Ovary (tissue), 3 donors: ENCODE data around the gene CACYBP.

ENCODE experiments used
- EP300 ChIP-seq: sonication (generic); formaldehyde crosslinking; IDR thresholded peaks from one replicate; pipeline ENCODE4 v1.6.1; 2017; ENCODE audit warnings: antibody characterized with exemption
- POLR2A ChIP-seq: fragments of 450-650 bp; IDR thresholded peaks from one replicate; pipeline ENCODE4 v1.6.1; 2017; ENCODE audit warnings: antibody characterized with exemption, mild to moderate bottlenecking, moderate library complexity
- TF ChIP-seq, protein P1 (sequence below), 3 donors: fragments of 450-650 bp in 2 of 3; fragments of 200-600 bp in 1 of 3; IDR thresholded peaks; one replicate each; pipeline versions ENCODE4 v1.5.1 to v1.8.0; 2016 to 2022; ENCODE audit warnings: antibody characterized with exemption in 3 of 3, mild to moderate bottlenecking in 1 of 3
- donor health status: DM: no; HTN: no; CAD: no.

DNA sequence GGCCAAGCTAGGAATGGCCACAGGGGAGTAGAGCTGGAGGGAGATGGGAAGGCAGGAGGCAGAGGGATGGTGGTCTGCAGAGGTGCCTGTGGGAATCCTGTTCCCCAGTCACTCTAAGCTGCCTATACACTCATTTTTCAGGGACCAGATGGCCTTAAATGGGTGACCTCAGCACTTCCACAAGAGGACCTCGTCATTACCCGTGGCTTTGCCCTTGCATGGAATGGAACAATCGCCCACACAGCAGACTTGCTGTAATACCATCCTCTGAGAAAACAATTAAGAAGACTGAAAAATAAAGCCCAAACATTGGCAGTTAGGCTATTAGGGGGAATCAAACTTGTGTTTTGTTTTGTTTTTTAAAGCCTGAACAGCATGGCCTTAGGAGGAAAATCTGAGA is 55.0 kb downstream of the CACYBP start:
- TF ChIP-seq, protein P1, sequence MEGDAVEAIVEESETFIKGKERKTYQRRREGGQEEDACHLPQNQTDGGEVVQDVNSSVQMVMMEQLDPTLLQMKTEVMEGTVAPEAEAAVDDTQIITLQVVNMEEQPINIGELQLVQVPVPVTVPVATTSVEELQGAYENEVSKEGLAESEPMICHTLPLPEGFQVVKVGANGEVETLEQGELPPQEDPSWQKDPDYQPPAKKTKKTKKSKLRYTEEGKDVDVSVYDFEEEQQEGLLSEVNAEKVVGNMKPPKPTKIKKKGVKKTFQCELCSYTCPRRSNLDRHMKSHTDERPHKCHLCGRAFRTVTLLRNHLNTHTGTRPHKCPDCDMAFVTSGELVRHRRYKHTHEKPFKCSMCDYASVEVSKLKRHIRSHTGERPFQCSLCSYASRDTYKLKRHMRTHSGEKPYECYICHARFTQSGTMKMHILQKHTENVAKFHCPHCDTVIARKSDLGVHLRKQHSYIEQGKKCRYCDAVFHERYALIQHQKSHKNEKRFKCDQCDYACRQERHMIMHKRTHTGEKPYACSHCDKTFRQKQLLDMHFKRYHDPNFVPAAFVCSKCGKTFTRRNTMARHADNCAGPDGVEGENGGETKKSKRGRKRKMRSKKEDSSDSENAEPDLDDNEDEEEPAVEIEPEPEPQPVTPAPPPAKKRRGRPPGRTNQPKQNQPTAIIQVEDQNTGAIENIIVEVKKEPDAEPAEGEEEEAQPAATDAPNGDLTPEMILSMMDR (IDR thresholded peaks at IDR 0.05): no peak
- TF ChIP-seq EP300 (no peak), POLR2A (no peak)
